GM21447 (cell line): ENCODE data around the gene WDR18.

Experiments used
- ATAC-seq: cut with Tn5 transposase; IDR thresholded peaks from one replicate; pipeline ENCODE4 v1.9.1; 2021; ENCODE audit not compliant: unreplicated experiment

Gene WDR18

GRCh38 chr19:1006711-1007398, 22.7 kb downstream of the WDR18 start:
- no peak for ATAC-seq

- ATAC-seq: no peak
These were observed 23.5 kb downstream of the WDR18 start for GRCh38 chr19:1007399-1008251.

GRCh38 chr19:1008268-1009040, 24.3 kb downstream of the WDR18 start:
- no peak for ATAC-seq

GRCh38 chr19:1009041-1009980, 25.2 kb downstream of the WDR18 start:
- ATAC-seq: no peak

GRCh38 chr19:1009981-1010538, 25.9 kb downstream of the WDR18 start:
- no peak for ATAC-seq

GRCh38 chr19:1010586-1011510, 26.7 kb downstream of the WDR18 start:
- no peak for ATAC-seq

GRCh38 chr19:1011831-1012333, 27.7 kb downstream of the WDR18 start:
- ATAC-seq: no peak

GRCh38 chr19:1012334-1012733, 28.2 kb downstream of the WDR18 start:
- ATAC-seq: no peak

- ATAC-seq: no peak
These were observed 29.1 kb downstream of the WDR18 start for GRCh38 chr19:1013218-1013617.

GRCh38 chr19:1014161-1015060, 30.3 kb downstream of the WDR18 start:
- no peak for ATAC-seq

- no peak for ATAC-seq
These were observed 31.1 kb downstream of the WDR18 start for GRCh38 chr19:1015061-1015781.

GRCh38 chr19:1015782-1016646, 31.9 kb downstream of the WDR18 start:
- no peak for ATAC-seq

- no peak for ATAC-seq
These were observed 32.5 kb downstream of the WDR18 start for GRCh38 chr19:1016647-1017114.

GRCh38 chr19:1017115-1017905, 33.2 kb downstream of the WDR18 start:
- ATAC-seq: no peak

- ATAC-seq: no peak
These were observed 33.8 kb downstream of the WDR18 start for GRCh38 chr19:1017906-1018305.
